AG08395 (cell line): ENCODE measurements around the gene GTF2A2.
"Not testable (repeated sequence)": the region's sequence is repeated elsewhere in the genome, so short reads cannot be mapped to it uniquely, and the experiment has no call there.

Experiments used
- DNase-seq: peaks from one replicate; pipeline ENCODE4 v3.0.0; 2012; ENCODE audit warnings: mixed read lengths, low spot score

Gene GTF2A2

GRCh38 chr15:59674361-59674877 is 17.1 kb upstream of the GTF2A2 start:
- DNase-seq = no peak

DNA sequence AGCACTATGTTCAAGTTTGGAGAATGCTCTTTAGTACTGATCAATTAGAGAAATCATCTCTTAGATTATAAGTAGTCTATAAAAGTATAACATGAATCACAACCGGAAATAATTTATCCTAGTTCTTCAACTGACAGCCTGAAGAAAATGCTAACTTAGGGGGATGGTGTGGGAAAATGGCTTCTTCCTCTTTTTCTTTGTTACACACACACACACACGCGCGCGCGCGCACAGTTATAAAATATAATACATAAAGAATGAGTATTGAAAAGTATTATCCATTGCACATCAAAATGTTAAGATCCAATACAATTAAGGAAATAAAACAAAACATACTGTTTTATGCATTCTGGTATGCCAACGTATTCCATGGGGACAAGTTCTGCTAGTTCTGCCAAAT is 11.2 kb upstream of the GTF2A2 start:
- DNase-seq = no peak

DNA sequence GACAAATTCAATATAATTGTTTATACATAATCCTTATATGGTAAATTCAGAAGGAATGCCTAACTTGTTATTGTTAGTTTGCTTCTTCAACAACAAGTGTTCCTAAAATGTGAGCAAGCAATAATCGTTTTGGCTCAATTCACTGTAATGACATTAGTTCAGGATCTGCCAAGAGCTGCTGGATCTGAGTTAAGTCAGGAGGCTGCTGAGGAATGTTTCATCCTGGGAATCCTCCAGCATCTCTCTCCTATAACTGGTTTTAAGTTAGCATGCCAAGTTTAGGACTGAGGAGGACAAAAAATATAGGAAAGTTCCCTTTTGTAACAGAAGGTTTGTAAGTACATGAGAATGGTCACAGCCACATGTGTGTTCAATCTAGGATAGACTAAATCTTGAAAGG is 4.9 kb upstream of the GTF2A2 start:
- DNase-seq = peak; percentile 35

GRCh38 chr15:59659366-59659765 is 2.1 kb upstream of the GTF2A2 start:
- no peak for DNase-seq

- no peak for DNase-seq
These were observed 365 bp upstream of the GTF2A2 start for GRCh38 chr15:59657635-59658125.

GRCh38 chr15:59654046-59654445 is 3.3 kb downstream of the GTF2A2 start:
- DNase-seq = no peak

- DNase-seq = no peak
These were observed 7.7 kb downstream of the GTF2A2 start for GRCh38 chr15:59649603-59650002.

DNA sequence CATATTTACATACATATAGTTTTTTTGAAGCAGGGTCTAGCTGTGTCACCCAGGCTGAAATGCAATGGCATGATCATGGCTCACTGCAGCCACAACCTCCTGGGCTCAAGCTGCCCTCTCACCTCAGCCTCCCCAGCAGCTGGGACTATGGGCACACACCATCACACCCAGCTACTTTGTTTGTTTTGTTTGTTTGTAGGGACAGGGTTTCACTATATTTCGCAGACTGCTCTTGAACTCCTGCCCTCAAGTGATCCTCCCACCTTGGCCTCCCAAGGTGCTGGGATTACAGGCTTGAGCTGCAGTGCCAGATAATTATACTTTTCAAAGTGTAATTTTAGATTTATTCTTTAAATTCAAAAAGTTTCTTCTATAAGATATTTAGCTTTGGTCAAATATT is 10.2 kb downstream of the GTF2A2 start:
- DNase-seq = no peak

DNA sequence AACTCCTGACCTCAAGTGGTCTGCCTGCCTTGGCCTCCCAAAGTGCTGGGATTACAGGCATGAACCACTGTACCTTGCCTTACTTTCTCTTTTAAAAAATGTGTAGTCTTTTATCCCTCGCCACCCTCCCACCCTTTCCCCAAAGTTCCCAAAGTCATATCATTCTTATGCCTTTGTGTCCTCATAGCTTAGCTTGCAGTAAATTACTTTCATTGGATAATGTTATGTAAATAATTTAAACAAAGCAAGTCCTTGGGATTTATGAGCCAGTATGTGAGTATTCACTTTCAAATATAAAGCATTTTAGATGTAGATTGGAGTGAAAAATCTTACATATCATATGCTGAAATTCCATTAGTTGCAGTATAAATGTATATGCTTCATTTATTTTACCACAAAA is 11.0 kb downstream of the GTF2A2 start:
- DNase-seq = no peak

DNA sequence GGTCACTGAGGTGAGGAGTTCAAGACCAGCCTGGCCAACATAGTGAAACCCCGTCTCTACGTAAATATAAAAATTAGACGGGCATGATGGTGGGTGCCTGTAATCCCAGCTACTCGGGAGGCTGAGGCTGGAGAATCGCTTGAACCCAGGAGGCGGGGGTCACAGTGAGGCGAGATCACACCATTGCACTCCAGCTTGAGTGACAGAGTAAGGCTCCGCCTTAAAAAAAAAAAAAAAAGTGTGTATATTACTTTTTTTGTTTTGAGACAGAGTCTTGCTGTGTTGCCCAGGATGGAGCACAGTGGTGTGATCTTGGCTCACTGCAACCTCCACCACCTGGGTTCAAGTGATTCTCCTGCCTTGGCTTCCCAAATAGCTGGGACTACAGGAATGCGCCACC is 11.5 kb downstream of the GTF2A2 start:
- DNase-seq = not testable (repeated sequence)

DNA sequence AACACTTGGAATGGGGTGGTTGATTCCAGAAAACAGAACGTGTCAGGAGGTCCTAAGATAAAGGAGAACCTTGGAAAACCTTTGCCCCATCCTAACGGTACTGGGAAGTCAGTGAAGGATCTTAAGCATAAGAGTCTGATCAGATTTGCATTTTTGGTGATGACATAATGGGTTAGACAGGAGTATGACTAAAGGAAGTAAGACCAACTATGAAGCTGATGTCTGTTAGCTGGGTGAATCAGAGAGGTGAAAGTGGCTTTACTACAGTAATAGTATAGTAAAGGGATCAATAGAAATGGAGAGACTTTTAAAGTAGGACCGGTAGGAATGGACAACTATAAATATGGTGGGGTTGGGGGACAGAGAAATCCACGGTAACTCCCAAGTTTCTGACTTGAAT is 12.6 kb downstream of the GTF2A2 start:
- DNase-seq = no peak

GRCh38 chr15:59642351-59642750 is 15.0 kb downstream of the GTF2A2 start:
- DNase-seq = no peak

DNA sequence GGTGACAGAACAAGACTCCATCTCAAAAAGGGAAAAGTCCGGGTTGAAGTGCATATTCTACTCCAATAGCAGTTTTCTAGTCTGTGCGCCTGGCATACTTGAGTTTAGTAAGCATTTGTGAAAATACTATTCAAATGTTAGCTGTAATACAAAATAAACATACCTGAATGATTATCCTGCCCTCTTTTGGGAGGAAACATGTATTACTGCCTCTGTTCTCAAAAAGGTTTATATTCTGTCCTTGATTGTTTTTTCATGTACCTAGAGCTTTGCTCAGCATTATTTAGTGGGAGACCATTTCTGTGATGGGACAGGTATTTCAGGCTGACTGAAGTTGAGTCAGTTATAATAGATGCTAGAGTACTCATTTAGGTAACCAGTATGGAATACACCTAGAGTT is 19.8 kb downstream of the GTF2A2 start:
- not testable (repeated sequence) for DNase-seq

DNA sequence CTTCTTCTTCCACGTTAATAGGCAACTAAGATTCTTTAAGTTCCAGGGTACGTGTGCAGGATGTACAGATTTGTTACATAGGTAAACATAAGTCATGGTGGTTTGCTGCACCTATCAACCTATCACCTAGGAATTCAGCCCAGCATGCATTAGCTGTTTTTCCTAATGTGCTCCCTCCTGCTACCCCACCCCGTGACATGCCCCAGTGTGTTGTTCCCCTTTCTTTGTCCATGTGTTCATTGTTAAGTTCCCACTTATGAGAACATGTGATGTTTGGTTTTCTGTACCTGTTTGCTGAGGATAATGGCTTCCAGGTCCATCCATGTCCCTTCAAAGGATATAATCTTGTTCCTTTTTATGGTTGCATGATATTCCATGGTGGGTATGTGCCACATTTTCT is 21.1 kb downstream of the GTF2A2 start:
- DNase-seq = no peak

GRCh38 chr15:59632714-59633113 is 24.6 kb downstream of the GTF2A2 start:
- DNase-seq = peak; percentile 41

GRCh38 chr15:59622289-59622688 is 35.0 kb downstream of the GTF2A2 start:
- peak; percentile 55 for DNase-seq

- no peak for DNase-seq
These were observed 38.9 kb downstream of the GTF2A2 start for GRCh38 chr15:59618406-59618805.

- DNase-seq = no peak
These were observed 40.9 kb downstream of the GTF2A2 start for GRCh38 chr15:59616379-59616778.

- no peak for DNase-seq
These were observed 41.7 kb downstream of the GTF2A2 start for GRCh38 chr15:59615661-59616060.

DNA sequence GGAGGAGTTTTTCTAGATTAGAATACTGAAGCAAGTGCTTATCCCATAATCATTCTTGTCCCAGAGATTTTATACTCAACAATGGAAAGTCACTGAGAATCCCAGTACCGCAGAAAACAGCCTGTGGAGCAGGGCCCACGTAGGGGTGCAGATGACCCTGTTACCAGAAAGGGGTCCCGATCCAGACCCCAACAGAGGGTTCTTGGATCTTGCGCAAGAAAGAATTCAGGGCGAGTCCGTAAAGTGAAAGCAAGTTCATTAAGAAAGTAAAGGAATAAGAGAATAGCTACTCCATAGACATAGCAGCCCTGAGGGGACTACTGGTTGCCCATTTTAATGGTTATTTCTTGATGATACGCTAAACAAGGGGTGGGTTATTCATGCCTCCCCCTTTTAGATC is 43.2 kb downstream of the GTF2A2 start:
- no peak for DNase-seq

- DNase-seq = peak; percentile 26
These were observed 45.7 kb downstream of the GTF2A2 start, which contains the start of gene GCNT3 for GRCh38 chr15:59611276-59612260. Gene GCNT3, plus strand, starts transcription at chr15:59611783. Its CDS starts 6,456 bp downstream, at chr15:59618239.

DNA sequence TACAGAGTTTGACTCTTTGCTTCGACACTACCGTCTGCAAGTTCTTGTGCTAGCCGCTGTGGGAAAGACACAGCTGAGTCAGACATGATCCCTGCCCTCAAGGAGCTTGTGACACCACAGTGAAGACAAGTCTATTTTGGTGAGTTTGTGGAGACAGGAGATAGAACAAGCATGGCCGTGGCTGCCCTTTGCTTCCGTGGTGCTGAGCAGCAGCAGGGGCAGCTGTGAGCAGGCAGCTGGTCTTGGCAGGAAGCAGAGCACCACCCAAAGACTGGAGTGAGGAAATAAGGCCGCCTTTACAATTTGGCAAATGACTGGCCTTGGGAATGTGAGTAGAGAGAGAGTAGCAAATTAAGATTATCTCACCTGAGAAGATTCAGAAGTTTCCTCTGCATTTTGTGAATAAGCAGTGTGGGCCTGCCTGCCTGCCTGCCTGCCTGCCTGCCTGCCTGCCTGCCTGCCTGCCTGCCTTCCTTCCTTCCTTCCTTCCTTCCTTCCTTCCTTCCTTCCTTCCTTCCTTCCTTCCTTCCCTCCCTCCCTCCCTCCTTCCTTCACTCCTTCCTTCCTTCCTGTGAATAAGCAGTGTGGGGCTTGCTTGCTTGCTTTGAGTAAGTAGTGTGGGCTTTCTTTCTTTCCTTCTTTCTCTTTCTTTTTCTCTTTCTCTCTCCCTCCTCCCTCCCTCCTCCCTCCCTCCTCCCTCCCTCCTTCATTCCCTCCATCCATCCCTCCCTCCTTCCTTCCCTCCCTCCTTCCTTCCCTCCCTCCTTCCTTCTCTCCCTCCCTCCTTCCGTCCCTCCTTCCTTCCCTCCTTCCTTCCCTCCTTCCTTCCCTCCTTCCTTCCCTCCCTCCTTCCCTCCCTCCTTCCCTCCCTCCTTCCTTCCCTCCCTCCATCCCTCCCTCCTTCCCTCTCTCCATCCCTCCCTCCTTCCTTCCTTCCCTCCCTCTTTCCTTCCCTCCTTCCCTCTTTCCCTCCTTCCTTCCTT is 47.3 kb downstream of the GTF2A2 start:
- no peak for DNase-seq
